HCT116 (cell line): ENCODE results near the gene CD3E. TPM values are rescaled to one million over a fixed set of nuclear protein-coding genes. Genes with fewer than 3 reads are reported as not detected.

ENCODE experiments used
- ATAC-seq: fragments of 200-7000 bp; cut with Tn5 transposase; 2 replicates; pipeline ENCODE4 v1.9.1; 2020; ENCODE audit warnings: mild to moderate bottlenecking, moderate library complexity
- BruUV-seq: library from RNA; stranded (reverse); fragments of 400-500 nt; replicated peaks from 2 replicates; lab custom pipeline; 2021; lab: Mats Ljungman, UMichigan
- CTCF ChIA-PET: fragments of 300-600 bp; sonication (Branson Sonifier 250); formaldehyde crosslinking; loops from one replicate; lab custom pipeline; 2021; ENCODE audit warnings: antibody characterized with exemption; lab: Charles Lee
- POLR2A ChIA-PET: fragments of 300-600, 350-600 bp; sonication (Branson Sonifier 250); formaldehyde crosslinking; loops from one replicate; lab custom pipeline; 2021; ENCODE audit warnings: antibody characterized with exemption; lab: Charles Lee
- RAD21 ChIA-PET, 2 experiments: fragments of 300-600 bp; sonication (Branson Sonifier 250); formaldehyde crosslinking; loops; one replicate each; lab custom pipeline; 2023; ENCODE audit warnings: low total read pairs in 2 of 2; ENCODE audit not compliant: uncharacterized antibody in 2 of 2, unreplicated experiment in 2 of 2, low non-redundant PET in 1 of 2; lab: Charles Lee
- DNase-seq: peaks from one replicate; pipeline ENCODE4 v3.0.0-alpha.2; 2010; ENCODE audit warnings: low read depth, low spot score
- H2AFZ ChIP-seq: fragments of 200-600 bp; shearing (Covaris generic), sonication (generic); 2 replicates; pipeline ENCODE4 v1.6.1; 2017; ENCODE audit warnings: low read depth, mixed run types, mixed read lengths, antibody characterized with exemption, low read length; ENCODE audit not compliant: poor library complexity, severe bottlenecking
- H3K27ac ChIP-seq: 2 replicates; pipeline ENCODE4 v1.5.1; 2012; ENCODE audit warnings: low read depth, low read length
- H3K27me3 ChIP-seq: fragments of 200-600 bp; sonication (generic); 2 replicates; pipeline ENCODE4 v1.6.1; 2016; ENCODE audit warnings: mixed run types, low read length, mixed read lengths; ENCODE audit not compliant: insufficient read depth
- H3K36me3 ChIP-seq, 2 experiments: fragments of 200-500 bp in 1 of 2; fragments of 200-600 bp in 1 of 2; sonication (Bioruptor generic) in 1 of 2; sonication (generic) in 1 of 2; 2 replicates each; pipeline versions ENCODE4 v1.5.1 to v1.6.1; 2014 to 2016; ENCODE audit warnings: low read length in 2 of 2, inconsistent platforms in 1 of 2, mixed read lengths in 1 of 2, mixed run types in 1 of 2; ENCODE audit not compliant: insufficient read depth in 2 of 2, control insufficient read depth in 1 of 2
- H3K4me1 ChIP-seq, 2 experiments: fragments of 200-600 bp in 1 of 2; sonication (generic) in 1 of 2; 2 replicates each; pipeline versions ENCODE4 v1.5.1 to v1.6.1; 2012 to 2017; ENCODE audit warnings: low read length in 2 of 2, inconsistent platforms in 1 of 2, mild to moderate bottlenecking in 1 of 2, mixed read lengths in 1 of 2, mixed run types in 1 of 2, moderate library complexity in 1 of 2; ENCODE audit not compliant: insufficient read depth in 2 of 2, control insufficient read depth in 1 of 2
- H3K4me2 ChIP-seq: fragments of 200-600 bp; sonication (generic); 2 replicates; pipeline ENCODE4 v1.6.1; 2017; ENCODE audit warnings: mixed run types, low read length, mixed read lengths
- H3K4me3 ChIP-seq, 2 experiments: fragments of 200-600 bp in 1 of 2; sonication (generic) in 1 of 2; replicated peaks in 1 of 2; 2 replicates each; pipeline ENCODE4 v1.5.1; 2011 to 2016; ENCODE audit warnings: low read length in 2 of 2, control low read depth in 1 of 2, low read depth in 1 of 2, mild to moderate bottlenecking in 1 of 2, mixed read lengths in 1 of 2, mixed run types in 1 of 2
- H3K79me2 ChIP-seq: fragments of 200-600 bp; sonication (generic); 2 replicates; pipeline ENCODE4 v1.6.1; 2017; ENCODE audit warnings: mild to moderate bottlenecking, mixed run types, low read length, moderate library complexity, mixed read lengths; ENCODE audit not compliant: insufficient read depth
- H3K9ac ChIP-seq: fragments of 200-600 bp; sonication (generic); 2 replicates; pipeline ENCODE4 v1.6.1; 2016; ENCODE audit warnings: low read length, mixed read lengths
- H3K9me2 ChIP-seq: fragments of 200-600 bp; sonication (generic), shearing (Covaris generic); 2 replicates; pipeline ENCODE4 v1.6.1; 2017; ENCODE audit warnings: mixed run types, mild to moderate bottlenecking, moderate library complexity; ENCODE audit not compliant: insufficient read depth
- H3K9me3 ChIP-seq, 2 experiments: fragments of 200-500 bp in 1 of 2; fragments of 200-600 bp in 1 of 2; sonication (Bioruptor generic) in 1 of 2; sonication (generic) in 1 of 2; 2 replicates each; pipeline ENCODE4 v1.6.1; 2014 to 2017; ENCODE audit warnings: low read length in 2 of 2, mixed read lengths in 2 of 2, inconsistent platforms in 1 of 2, low read depth in 1 of 2, mild to moderate bottlenecking in 1 of 2, mixed run types in 1 of 2, moderate library complexity in 1 of 2; ENCODE audit not compliant: control insufficient read depth in 1 of 2, insufficient read depth in 1 of 2
- H4K20me1 ChIP-seq: fragments of 200-600 bp; sonication (generic), shearing (Covaris generic); 2 replicates; pipeline ENCODE4 v1.6.1; 2017; ENCODE audit warnings: mixed run types, mild to moderate bottlenecking, moderate library complexity; ENCODE audit not compliant: insufficient read depth
- CEBPB ChIP-seq: IDR thresholded peaks from 2 replicates; pipeline ENCODE4 v1.6.1; 2012; ENCODE audit warnings: low read depth
- CTCF ChIP-seq, 3 experiments: fragments of 200-600 bp in 1 of 3; sonication (generic) in 1 of 3; IDR thresholded peaks in 2 of 3; conservative IDR thresholded peaks in 1 of 3; 2 replicates each; pipeline ENCODE4 v1.5.1; 2012 to 2017; ENCODE audit warnings: low read depth in 2 of 3, low read length in 2 of 3, antibody characterized with exemption in 1 of 3, borderline replicate concordance in 1 of 3, control low read depth in 1 of 3, mild to moderate bottlenecking in 1 of 3, mixed read lengths in 1 of 3, mixed run types in 1 of 3, moderate library complexity in 1 of 3; ENCODE audit not compliant: insufficient read depth in 1 of 3
- EGR1 ChIP-seq: IDR thresholded peaks from 2 replicates; pipeline ENCODE4 v1.6.1; 2012; ENCODE audit warnings: low read depth
- JUND ChIP-seq: IDR thresholded peaks from 2 replicates; pipeline ENCODE4 v1.6.1; 2012
- MAX ChIP-seq: IDR thresholded peaks from 2 replicates; pipeline ENCODE4 v1.6.1; 2012
- REST ChIP-seq: IDR thresholded peaks from 2 replicates; pipeline ENCODE4 v1.6.1; 2012; ENCODE audit warnings: low read depth
- SIN3A ChIP-seq: IDR thresholded peaks from 2 replicates; pipeline ENCODE4 v1.6.1; 2012; ENCODE audit warnings: low read depth
- SP1 ChIP-seq: IDR thresholded peaks from 2 replicates; pipeline ENCODE4 v1.6.1; 2012; ENCODE audit warnings: low read depth
- TCF7L2 ChIP-seq: IDR thresholded peaks from 2 replicates; pipeline ENCODE4 v1.7.0; 2011; ENCODE audit warnings: borderline replicate concordance, inconsistent platforms; ENCODE audit not compliant: insufficient read depth, insufficient read length; ENCODE audit errors: extremely low read depth
- YY1 ChIP-seq: IDR thresholded peaks from 2 replicates; pipeline ENCODE4 v1.6.1; 2011; ENCODE audit warnings: low read length, low read depth, moderate library complexity, mild to moderate bottlenecking; ENCODE audit not compliant: insufficient replicate concordance; ENCODE audit errors: extremely low read depth
- ZNF274 ChIP-seq: fragments of 200-500 bp; sonication (Bioruptor generic); IDR thresholded peaks from 2 replicates; pipeline ENCODE4 v1.6.1; 2014; ENCODE audit warnings: mild to moderate bottlenecking, low read depth, low read length, inconsistent platforms
- intact Hi-C: fragments of 100-400 bp; cut with micrococcal nuclease; formaldehyde crosslinking; loops from 2 replicates; pipeline ENCODE4 v1.10.0; 2022
- total RNA-seq: library from RNA; stranded (reverse); gene quantifications from one replicate; pipeline ENCODE4 v1.2.1, GENCODE V29; 2021; ENCODE audit not compliant: unreplicated experiment

The CD3E gene
- total RNA-seq, 1 experiment from 2014 or later: 0.79 TPM

GRCh38 chr11:118341815-118342489, 37.4 kb downstream of the CD3E start:
- no TSS peak for BruUV-seq
- Histone ChIP-seq H3K27ac (no peak overlapping the region), H3K9ac (no peak overlapping the region), H3K9me3 (no peaks in the 10 kb centered on the region), H3K27me3 (no peaks in the 10 kb centered on the region; the same call in 1 of the 2 replicates), H3K4me3 (no peak overlapping the region), H3K9me2 (no peaks in the 10 kb centered on the region), H3K4me1 (peaks cover 0 to 4% of the 10 kb centered on the region in 2 experiments; a peak in 2 of 4 replicates), H3K79me2 (no peaks in the 10 kb centered on the region), H3K4me2 (no peak overlapping the region), H2AFZ (no peak overlapping the region), H3K36me3 (no peaks in the 10 kb centered on the region), H4K20me1 (no peaks in the 10 kb centered on the region)
- ATAC-seq (no peak), DNase-seq (no peak)
- TF ChIP-seq CTCF (IDR thresholded peaks at IDR 0.05 in 2 of 3, conservative IDR thresholded peaks at IDR 0.05 in 1 of 3; ENCODE audit: borderline replicate concordance in 1 of 3, insufficient read depth in 1 of 3, low read depth in 2 of 3, low read length in 2 of 3) (no peak), YY1 (no peak)
- ChIA-PET POLR2A (no interaction called here), CTCF (no interaction called here), RAD21 (no interaction called here)
- intact Hi-C loops: no loop called here

GRCh38 chr11:118342503-118343161, 38.1 kb downstream of the CD3E start, which contains the start of gene CD3D:
CD3D (minus strand) TSS chr11:118342705; CDS start chr11:118342607, 98 bp downstream.
- Histone ChIP-seq H3K27me3 (peaks cover 2% of the 10 kb centered on the region; the same call in 1 of the 2 replicates), H3K9ac (no peak within 1 kb of the TSS), H3K36me3 (no peaks in the 10 kb centered on the region), H3K9me3 (no peaks in the 10 kb centered on the region), H3K79me2 (no peaks in the 10 kb centered on the region), H3K9me2 (no peaks in the 10 kb centered on the region), H3K4me3 (no peak within 1 kb of the TSS), H3K4me2 (no peak within 1 kb of the TSS), H3K27ac (no peak within 1 kb of the TSS), H2AFZ (no peak within 1 kb of the TSS), H4K20me1 (no peaks in the 10 kb centered on the region), H3K4me1 (peaks cover 0 to 4% of the 10 kb centered on the region in 2 experiments; a peak in 2 of 4 replicates)
- ATAC-seq: no peak
- ChIA-PET RAD21 (no interaction called here), CTCF (no interaction called here), POLR2A (no interaction called here)
- no peak for DNase-seq
- no TSS peak for BruUV-seq
- intact Hi-C loops: no loop called here
- TF ChIP-seq JUND (no peak), MAX (no peak), TCF7L2 (no peak), SP1 (no peak), SIN3A (no peak), REST (no peak), YY1 (no peak), ZNF274 (no peak), CEBPB (no peak), EGR1 (no peak)
